Astrocyte (in vitro differentiated cells and primary cell): ENCODE data around the gene HRH4. TPM values are rescaled to one million over a fixed set of nuclear protein-coding genes. Genes with fewer than 3 reads are reported as not detected.

ENCODE experiments used
- DNase-seq: peaks from one replicate; pipeline ENCODE4 v3.0.0-alpha.2; 2010; ENCODE audit warnings: low read depth
- FAIRE-seq: peaks from 2 replicates; lab custom pipeline; 2011; peaks lifted over from hg19 to GRCh38; lab: Jason Lieb, UNC
- H2AFZ ChIP-seq: 2 replicates; pipeline ENCODE4 v1.6.0; 2012; ENCODE audit warnings: low read depth, low read length, inconsistent platforms
- H3K27ac ChIP-seq: 2 replicates; pipeline ENCODE4 v1.5.1; 2011; ENCODE audit warnings: low read depth, low read length, inconsistent platforms
- H3K27me3 ChIP-seq: 2 replicates; pipeline ENCODE4 v1.6.0; 2011; ENCODE audit warnings: low read length, inconsistent platforms; ENCODE audit not compliant: insufficient read depth
- H3K36me3 ChIP-seq: 2 replicates; pipeline ENCODE4 v1.5.1; 2011; ENCODE audit warnings: low read length, inconsistent platforms; ENCODE audit not compliant: insufficient read depth
- H3K4me1 ChIP-seq: 2 replicates; pipeline ENCODE4 v1.5.1; 2011; ENCODE audit warnings: low read length, inconsistent platforms; ENCODE audit not compliant: insufficient read depth
- H3K4me2 ChIP-seq: 2 replicates; pipeline ENCODE4 v1.6.0; 2012; ENCODE audit warnings: low read length, inconsistent platforms
- H3K4me3 ChIP-seq: 2 replicates; pipeline ENCODE4 v1.5.1; 2011; ENCODE audit warnings: low read depth, mild to moderate bottlenecking, low read length, inconsistent platforms; ENCODE audit not compliant: insufficient read depth
- H3K79me2 ChIP-seq: 2 replicates; pipeline ENCODE4 v1.6.0; 2012; ENCODE audit warnings: mild to moderate bottlenecking, low read length, inconsistent platforms; ENCODE audit not compliant: insufficient read depth
- H3K9ac ChIP-seq: 2 replicates; pipeline ENCODE4 v1.6.0; 2012; ENCODE audit warnings: mild to moderate bottlenecking, low read length, inconsistent platforms
- H3K9me3 ChIP-seq: 2 replicates; pipeline ENCODE4 v1.5.1; 2012; ENCODE audit warnings: low read depth, mild to moderate bottlenecking, low read length, inconsistent platforms; ENCODE audit not compliant: insufficient read depth
- H4K20me1 ChIP-seq: 2 replicates; pipeline ENCODE4 v1.6.0; 2012; ENCODE audit warnings: low read length, inconsistent platforms; ENCODE audit not compliant: insufficient read depth
- H3K27ac Mint-ChIP-seq: one replicate; pipeline ENCODE4 v1.8.0; 2021; ENCODE audit warnings: mild to moderate bottlenecking, mixed read lengths; ENCODE audit not compliant: unreplicated experiment
- H3K27me3 Mint-ChIP-seq: one replicate; pipeline ENCODE4 v1.8.0; 2021; ENCODE audit warnings: low read depth, mixed read lengths; ENCODE audit not compliant: unreplicated experiment
- H3K36me3 Mint-ChIP-seq: one replicate; pipeline ENCODE4 v1.8.0; 2021; ENCODE audit warnings: low read depth, mixed read lengths; ENCODE audit not compliant: unreplicated experiment
- H3K4me1 Mint-ChIP-seq: one replicate; pipeline ENCODE4 v1.8.0; 2021; ENCODE audit warnings: low read depth, mixed read lengths; ENCODE audit not compliant: unreplicated experiment
- H3K4me3 Mint-ChIP-seq: one replicate; pipeline ENCODE4 v1.8.0; 2021; ENCODE audit warnings: mild to moderate bottlenecking, moderate library complexity, mixed read lengths; ENCODE audit not compliant: unreplicated experiment
- H3K9me3 Mint-ChIP-seq: one replicate; pipeline ENCODE4 v1.8.0; 2021; ENCODE audit warnings: mild to moderate bottlenecking, mixed read lengths; ENCODE audit not compliant: unreplicated experiment
- CTCF ChIP-seq: IDR thresholded peaks from 2 replicates; pipeline ENCODE4 v1.5.1; 2011; ENCODE audit warnings: low read depth, mild to moderate bottlenecking, inconsistent platforms, low read length, moderate library complexity; ENCODE audit not compliant: insufficient read depth
- EZH2 ChIP-seq: IDR thresholded peaks from 2 replicates; pipeline ENCODE4 v1.6.1; 2012; ENCODE audit warnings: mild to moderate bottlenecking, low read length, inconsistent platforms; ENCODE audit not compliant: insufficient read depth
- total RNA-seq: library from RNA; stranded (reverse); gene quantifications from 2 replicates; pipeline ENCODE4 v1.2.1, GENCODE V29; 2021

Gene HRH4
- total RNA-seq, 1 donor from 2014 or later, result 0.25 TPM

DNA sequence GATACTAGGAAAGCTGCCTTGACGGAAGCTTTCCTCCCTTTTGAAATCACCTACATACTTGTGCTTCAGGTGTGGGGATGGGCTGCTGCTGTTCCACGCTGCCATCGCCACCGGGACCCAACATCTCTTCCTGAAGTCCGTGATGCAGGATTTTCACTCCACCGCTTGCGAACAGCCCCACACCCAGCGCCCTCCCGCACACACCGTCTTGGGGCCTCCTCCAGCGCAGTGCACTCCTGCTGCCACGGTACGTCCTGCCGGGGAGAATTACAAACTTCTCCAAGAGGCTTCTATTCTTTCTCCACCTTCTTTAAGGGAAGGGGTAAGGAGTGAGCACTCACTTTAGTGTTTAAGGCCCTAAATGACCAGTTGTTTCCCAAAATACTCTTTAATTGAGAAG lies 58.2 kb downstream of the HRH4 start:
- H3K9ac ChIP-seq, result no peak overlapping the region

More for the DNA sequence above, 58.2 kb downstream of the HRH4 start:
- no peaks in the 10 kb centered on the region for H3K79me2 ChIP-seq
- H2AFZ ChIP-seq, result no peak overlapping the region
- H3K27ac ChIP-seq, result no peak overlapping the region
- no peak overlapping the region for H3K4me3 ChIP-seq
- no peaks in the 10 kb centered on the region for H3K4me1 ChIP-seq
- FAIRE-seq, result no peak
- no peaks in the 10 kb centered on the region for H3K36me3 ChIP-seq
- DNase-seq, result no peak
- H3K36me3 Mint-ChIP-seq, result no peaks in the 10 kb centered on the region
- H4K20me1 ChIP-seq, result no peaks in the 10 kb centered on the region
- H3K27me3 Mint-ChIP-seq, result peaks cover 2% of the 10 kb centered on the region
- H3K4me1 Mint-ChIP-seq, result no peaks in the 10 kb centered on the region
- H3K4me3 Mint-ChIP-seq, result no peak overlapping the region
- H3K27ac Mint-ChIP-seq, result no peak overlapping the region
- no peaks in the 10 kb centered on the region for H3K9me3 ChIP-seq
- H3K4me2 ChIP-seq, result no peak overlapping the region
- peaks cover 3% of the 10 kb centered on the region for H3K9me3 Mint-ChIP-seq
- no peak for TF ChIP-seq CTCF
- no peak for TF ChIP-seq EZH2
- H3K27me3 ChIP-seq, result no peaks in the 10 kb centered on the region

Other genes with a start within 250 kb of the HRH4 start
- gene OSBPL1A, start 62.8 kb upstream of the HRH4 start, total RNA-seq, result 27.7 and 29.6 TPM in 2 replicates
- gene IMPACT, start 34.0 kb upstream of the HRH4 start, total RNA-seq, result 32.3 and 39.1 TPM in 2 replicates